GM12878 (cell line): ENCODE results near the gene ZDHHC7. TPM values are rescaled to one million over a fixed set of nuclear protein-coding genes. Genes with fewer than 3 reads are reported as not detected.

ENCODE experiments used
- ATAC-seq: fragments of 200-7000 bp; cut with Tn5 transposase; 3 replicates; pipeline ENCODE4 v1.9.1; 2020; ENCODE audit warnings: mild to moderate bottlenecking, moderate library complexity
- BruUV-seq: library from RNA; stranded (reverse); fragments of 400-500 nt; replicated peaks from 2 replicates; lab custom pipeline; 2021; lab: Mats Ljungman, UMichigan
- CTCF ChIA-PET: fragments of 300-600 bp; sonication (Branson Sonifier 250); formaldehyde crosslinking; extraction: SDS; loops from one replicate; lab custom pipeline; 2021; ENCODE audit warnings: inconsistent platforms; lab: Yijun Ruan, JAX
- POLR2A ChIA-PET: fragments of 350-600 bp; formaldehyde crosslinking; extraction: SDS; loops from one replicate; lab custom pipeline; 2021; ENCODE audit warnings: inconsistent platforms; lab: Charles Lee
- RAD21 ChIA-PET: fragments of 300-600 bp; sonication (Branson Sonifier 250); formaldehyde crosslinking; loops from one replicate; lab custom pipeline; 2023; ENCODE audit warnings: antibody characterized with exemption; ENCODE audit not compliant: unreplicated experiment; lab: Charles Lee
- SMC1A ChIA-PET: fragments of 300-600 bp; sonication (Branson Sonifier 250); formaldehyde crosslinking; loops from one replicate; lab custom pipeline; 2023; ENCODE audit not compliant: unreplicated experiment, uncharacterized antibody; lab: Charles Lee
- DNase-seq: peaks from one replicate; pipeline ENCODE4 v3.0.0-alpha.2; 2011; ENCODE audit warnings: low read depth, low spot score
- FAIRE-seq: peaks from 3 replicates; lab custom pipeline; 2011; peaks lifted over from hg19 to GRCh38; lab: Jason Lieb, UNC
- H2AFZ ChIP-seq: 2 replicates; pipeline ENCODE4 v1.6.0; 2011; ENCODE audit warnings: low read depth, low read length, control low read depth; ENCODE audit not compliant: control insufficient read depth
- H3K27ac ChIP-seq: 2 replicates; pipeline ENCODE4 v1.5.1; 2011; ENCODE audit warnings: control low read depth; ENCODE audit not compliant: control insufficient read depth, insufficient read depth
- H3K27me3 ChIP-seq, 2 experiments: replicated peaks in 1 of 2; 2 replicates each; pipeline versions ENCODE4 v1.6.0 to v1.6.1; 2011; ENCODE audit warnings: low read length in 1 of 2; ENCODE audit not compliant: control insufficient read depth in 2 of 2, insufficient read depth in 2 of 2
- H3K36me3 ChIP-seq, 2 experiments: 2 replicates each; pipeline ENCODE4 v1.5.1; 2011; ENCODE audit warnings: low read length in 1 of 2; ENCODE audit not compliant: control insufficient read depth in 2 of 2, insufficient read depth in 2 of 2
- H3K4me1 ChIP-seq: 2 replicates; pipeline ENCODE4 v1.6.1; 2011; ENCODE audit warnings: mild to moderate bottlenecking, low read length, moderate library complexity, mixed read lengths; ENCODE audit not compliant: control insufficient read depth, insufficient read depth
- H3K4me2 ChIP-seq: 2 replicates; pipeline ENCODE4 v1.6.0; 2011; ENCODE audit warnings: control low read depth; ENCODE audit not compliant: control insufficient read depth, insufficient read depth
- H3K4me3 ChIP-seq: fragments of 200-600 bp; sonication (generic); 2 replicates; pipeline ENCODE4 v1.5.1; 2016
- H3K79me2 ChIP-seq: 2 replicates; pipeline ENCODE4 v1.6.0; 2011; ENCODE audit warnings: low read length; ENCODE audit not compliant: control insufficient read depth, insufficient read depth
- H3K9ac ChIP-seq: 2 replicates; pipeline ENCODE4 v1.8.0; 2011; ENCODE audit warnings: low read length, control low read depth, mixed read lengths; ENCODE audit not compliant: control insufficient read depth, insufficient read depth
- H3K9me3 ChIP-seq: replicated peaks from 3 replicates; pipeline ENCODE4 v1.5.1; 2011; ENCODE audit warnings: mild to moderate bottlenecking, low read length; ENCODE audit not compliant: control insufficient read depth, insufficient read depth
- H4K20me1 ChIP-seq: 2 replicates; pipeline ENCODE4 v1.6.0; 2011; ENCODE audit not compliant: control insufficient read depth, insufficient read depth
- BCL11A ChIP-seq: IDR thresholded peaks from 2 replicates; pipeline ENCODE4 v1.6.1; 2011; ENCODE audit warnings: low read depth, low read length
- DPF2 ChIP-seq: fragments of 450-650 bp; IDR thresholded peaks from 2 replicates; pipeline ENCODE4 v1.6.1; 2017; ENCODE audit warnings: mild to moderate bottlenecking
- NR2F1 ChIP-seq: fragments of 450-650 bp; conservative IDR thresholded peaks from 2 replicates; pipeline ENCODE4 v1.6.1; 2017; ENCODE audit warnings: mild to moderate bottlenecking
- PML ChIP-seq: IDR thresholded peaks from 2 replicates; pipeline ENCODE4 v1.6.1; 2012; ENCODE audit warnings: low read length, inconsistent platforms
- POU2F2 ChIP-seq: IDR thresholded peaks from 3 replicates; pipeline ENCODE4 v1.6.1; 2011; ENCODE audit warnings: low read depth, mild to moderate bottlenecking, low read length, borderline replicate concordance
- PRDM15 ChIP-seq: fragments of 450-650 bp; formaldehyde crosslinking; IDR thresholded peaks from 2 replicates; pipeline ENCODE4 v1.4.0; 2020; ENCODE audit warnings: mild to moderate bottlenecking, moderate library complexity
- SIN3A ChIP-seq: IDR thresholded peaks from 2 replicates; pipeline ENCODE4 v1.6.1; 2012; ENCODE audit warnings: low read depth, low read length, improper control_type of control experiment
- SREBF2 ChIP-seq: IDR thresholded peaks from 2 replicates; pipeline ENCODE4 v1.6.1; 2012; ENCODE audit warnings: mild to moderate bottlenecking, low read length
- STAT1 ChIP-seq: fragments of 450-650 bp; conservative IDR thresholded peaks from 2 replicates; pipeline ENCODE4 v1.6.1; 2014; ENCODE audit warnings: antibody characterized with exemption, mild to moderate bottlenecking
- TBL1XR1 ChIP-seq: IDR thresholded peaks from 2 replicates; pipeline ENCODE4 v1.6.1; 2012; ENCODE audit warnings: low read depth, low read length, improper control_type of control experiment
- YBX1 ChIP-seq: fragments of 450-650 bp; IDR thresholded peaks from 2 replicates; pipeline ENCODE4 v1.6.1; 2016; ENCODE audit warnings: antibody characterized with exemption
- ZNF207 ChIP-seq: fragments of 450-650 bp; IDR thresholded peaks from 2 replicates; pipeline ENCODE4 v1.6.1; 2014; ENCODE audit warnings: antibody characterized with exemption, mild to moderate bottlenecking, borderline replicate concordance
- ZNF274 ChIP-seq: IDR thresholded peaks from one replicate; pipeline ENCODE4 v1.8.0; 2011; ENCODE audit not compliant: insufficient read length, insufficient read depth
- ZNF592 ChIP-seq: fragments of 450-650 bp; IDR thresholded peaks from 2 replicates; pipeline ENCODE4 v1.6.1; 2017; ENCODE audit warnings: mild to moderate bottlenecking, moderate library complexity
- WGBS: methylation state at CpG from one replicate; pipeline ENCODE4 v1.1.6; 2016; ENCODE audit warnings: low lambda C conversion rate; ENCODE audit not compliant: insufficient replicate concordance, insufficient coverage; ENCODE audit errors: missing lambda C conversion rate; 5-methylcytosine and 5-hydroxymethylcytosine counted together
- in situ Hi-C: fragments of 300-500 bp; cut with MboI; formaldehyde crosslinking; loops from 9 replicates; pipeline ENCODE4 v1.14.3; 2018; ENCODE audit warnings: mixed read lengths
- intact Hi-C: fragments of 100-400 bp; cut with micrococcal nuclease; formaldehyde crosslinking; loops from one replicate; pipeline ENCODE4 v1.14.2; 2022; ENCODE audit not compliant: unreplicated experiment
- polyA plus RNA-seq, 11 experiments: library from polyadenylated mRNA; depleted of rRNA in 4 of 11; unstranded in 6 of 11; stranded (reverse) in 5 of 11; fragments of >200 nt; fragmentation: Nextera tagmentation in 4 of 11; fragmentation: Illumina TruSeq in 1 of 11; extraction: Ambion mirVana in 4 of 11; extraction: Trizol in 1 of 11; gene quantifications; 1 replicate in 1 of 11; 2 replicates in 10 of 11; pipeline versions ENCODE4 v1.2.1 to v1.2.3, GENCODE V29; 2011 to 2016; ENCODE audit warnings: inconsistent platforms in 2 of 11, missing spikeins in 2 of 11, low read depth in 1 of 11
- total RNA-seq, 4 experiments: library from RNA; depleted of rRNA in 3 of 4; stranded (reverse); fragments of >200 nt in 3 of 4; fragmentation: Illumina TruSeq in 1 of 4; extraction: Trizol in 1 of 4; gene quantifications; 2 replicates each; pipeline versions ENCODE4 v1.2.1 to v1.2.3, GENCODE V29; 2013 to 2021
- TF ChIP-seq, protein P1 (sequence below): IDR thresholded peaks from 2 replicates; pipeline ENCODE4 v1.6.1; 2012; ENCODE audit warnings: low read length, inconsistent platforms
- TF ChIP-seq, protein P2 (sequence below): IDR thresholded peaks from 2 replicates; pipeline ENCODE4 v1.6.1; 2012; ENCODE audit warnings: low read depth, low read length, improper control_type of control experiment

The ZDHHC7 gene
- total and polyA plus RNA-seq, 10 of the 15 experiments (the other 5 are each of a cell fraction or from before 2014, with no cell fraction given) = 0.87 to 26.0 (median 20.0) TPM

GRCh38 chr16:84931107-84931494, 80.2 kb downstream of the ZDHHC7 start:
- Histone ChIP-seq H3K36me3 (no peaks in the 10 kb centered on the region), H3K9me3 (no peaks in the 10 kb centered on the region; the same call in 2 of the 3 replicates), H3K4me1 (no peaks in the 10 kb centered on the region), H3K79me2 (no peaks in the 10 kb centered on the region), H3K9ac (no peak overlapping the region), H3K27ac (no peak overlapping the region), H4K20me1 (no peaks in the 10 kb centered on the region), H2AFZ (no peak overlapping the region), H3K4me2 (no peak overlapping the region), H3K4me3 (no peak overlapping the region), H3K27me3 (peaks cover 0 to 1% of the 10 kb centered on the region in 2 experiments; a peak in 1 of 4 replicates)
- DNase-seq (no peak), FAIRE-seq (no peak), ATAC-seq (no peak)
- WGBS = 33% methylated on average over 4 of the region's 4 CpGs
- ChIA-PET RAD21 (interaction anchor here (1.2 kb wide), 1 partner anchor 40 kb away, joined by 5 read pairs; no protein-coding TSS in a partner anchor), POLR2A (no interaction called here), CTCF (interaction anchor here (0.9 to 1.1 kb wide), 2 partner anchors 23 to 37 kb away, joined by 3 read pairs; no protein-coding TSS in a partner anchor), SMC1A (interaction anchor here (1.3 kb wide), 1 partner anchor 21 kb away, joined by 3 read pairs; no protein-coding TSS in a partner anchor)
- BruUV-seq = no TSS peak
- intact Hi-C loops (no loop called here), in situ Hi-C loops (no loop called here)
- TF ChIP-seq, protein P1, sequence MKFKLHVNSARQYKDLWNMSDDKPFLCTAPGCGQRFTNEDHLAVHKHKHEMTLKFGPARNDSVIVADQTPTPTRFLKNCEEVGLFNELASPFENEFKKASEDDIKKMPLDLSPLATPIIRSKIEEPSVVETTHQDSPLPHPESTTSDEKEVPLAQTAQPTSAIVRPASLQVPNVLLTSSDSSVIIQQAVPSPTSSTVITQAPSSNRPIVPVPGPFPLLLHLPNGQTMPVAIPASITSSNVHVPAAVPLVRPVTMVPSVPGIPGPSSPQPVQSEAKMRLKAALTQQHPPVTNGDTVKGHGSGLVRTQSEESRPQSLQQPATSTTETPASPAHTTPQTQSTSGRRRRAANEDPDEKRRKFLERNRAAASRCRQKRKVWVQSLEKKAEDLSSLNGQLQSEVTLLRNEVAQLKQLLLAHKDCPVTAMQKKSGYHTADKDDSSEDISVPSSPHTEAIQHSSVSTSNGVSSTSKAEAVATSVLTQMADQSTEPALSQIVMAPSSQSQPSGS = no peak
- no peak for TF ChIP-seq YBX1
- TF ChIP-seq ZNF274 = no peak
- no peak for TF ChIP-seq POU2F2
- no peak for TF ChIP-seq SIN3A
- TF ChIP-seq STAT1 = no peak
- TF ChIP-seq DPF2 = no peak
- no peak for TF ChIP-seq ZNF592
- TF ChIP-seq SREBF2 = no peak
- TF ChIP-seq PML = no peak
- TF ChIP-seq BCL11A = no peak
- TF ChIP-seq, protein P2, sequence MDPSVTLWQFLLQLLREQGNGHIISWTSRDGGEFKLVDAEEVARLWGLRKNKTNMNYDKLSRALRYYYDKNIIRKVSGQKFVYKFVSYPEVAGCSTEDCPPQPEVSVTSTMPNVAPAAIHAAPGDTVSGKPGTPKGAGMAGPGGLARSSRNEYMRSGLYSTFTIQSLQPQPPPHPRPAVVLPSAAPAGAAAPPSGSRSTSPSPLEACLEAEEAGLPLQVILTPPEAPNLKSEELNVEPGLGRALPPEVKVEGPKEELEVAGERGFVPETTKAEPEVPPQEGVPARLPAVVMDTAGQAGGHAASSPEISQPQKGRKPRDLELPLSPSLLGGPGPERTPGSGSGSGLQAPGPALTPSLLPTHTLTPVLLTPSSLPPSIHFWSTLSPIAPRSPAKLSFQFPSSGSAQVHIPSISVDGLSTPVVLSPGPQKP = no peak
- no peak for TF ChIP-seq TBL1XR1
- TF ChIP-seq NR2F1 = no peak
- TF ChIP-seq PRDM15 (CRISPR knock-in tag) = no peak
- TF ChIP-seq ZNF207 = no peak
